Measurements from ENCODE around the gene CHP2. TPM values are rescaled to one million over a fixed set of nuclear protein-coding genes. Genes with fewer than 3 reads are reported as not detected.

CHP2 gene
- total and polyA plus RNA-seq, 12 donors: 0.01 TPM; not detected in 11

GRCh38 chr16:23771642-23772041, 16.8 kb downstream of the CHP2 start:
- H3K36me3 ChIP-seq: no peaks in the 10 kb centered on the region
- no peak overlapping the region for H3K4me3 ChIP-seq
- H3K27ac ChIP-seq: no peak overlapping the region
- peaks cover 0 to 13% (median 5%) of the 10 kb centered on the region in 7 donors for H3K27me3 ChIP-seq
- TF ChIP-seq, protein P1, sequence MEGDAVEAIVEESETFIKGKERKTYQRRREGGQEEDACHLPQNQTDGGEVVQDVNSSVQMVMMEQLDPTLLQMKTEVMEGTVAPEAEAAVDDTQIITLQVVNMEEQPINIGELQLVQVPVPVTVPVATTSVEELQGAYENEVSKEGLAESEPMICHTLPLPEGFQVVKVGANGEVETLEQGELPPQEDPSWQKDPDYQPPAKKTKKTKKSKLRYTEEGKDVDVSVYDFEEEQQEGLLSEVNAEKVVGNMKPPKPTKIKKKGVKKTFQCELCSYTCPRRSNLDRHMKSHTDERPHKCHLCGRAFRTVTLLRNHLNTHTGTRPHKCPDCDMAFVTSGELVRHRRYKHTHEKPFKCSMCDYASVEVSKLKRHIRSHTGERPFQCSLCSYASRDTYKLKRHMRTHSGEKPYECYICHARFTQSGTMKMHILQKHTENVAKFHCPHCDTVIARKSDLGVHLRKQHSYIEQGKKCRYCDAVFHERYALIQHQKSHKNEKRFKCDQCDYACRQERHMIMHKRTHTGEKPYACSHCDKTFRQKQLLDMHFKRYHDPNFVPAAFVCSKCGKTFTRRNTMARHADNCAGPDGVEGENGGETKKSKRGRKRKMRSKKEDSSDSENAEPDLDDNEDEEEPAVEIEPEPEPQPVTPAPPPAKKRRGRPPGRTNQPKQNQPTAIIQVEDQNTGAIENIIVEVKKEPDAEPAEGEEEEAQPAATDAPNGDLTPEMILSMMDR (IDR thresholded peaks at IDR 0.05): no peak
- 34 to 53% methylated on average over 2 of the region's 2 CpGs for WGBS, 2 donors
- ATAC-seq (no peak), DNase-seq (no peak)
- H3K9me3 ChIP-seq: no peaks in the 10 kb centered on the region
- no peaks in the 10 kb centered on the region for H3K4me1 ChIP-seq
- intact Hi-C loops (cut with DNase I): no loop called here

DNA sequence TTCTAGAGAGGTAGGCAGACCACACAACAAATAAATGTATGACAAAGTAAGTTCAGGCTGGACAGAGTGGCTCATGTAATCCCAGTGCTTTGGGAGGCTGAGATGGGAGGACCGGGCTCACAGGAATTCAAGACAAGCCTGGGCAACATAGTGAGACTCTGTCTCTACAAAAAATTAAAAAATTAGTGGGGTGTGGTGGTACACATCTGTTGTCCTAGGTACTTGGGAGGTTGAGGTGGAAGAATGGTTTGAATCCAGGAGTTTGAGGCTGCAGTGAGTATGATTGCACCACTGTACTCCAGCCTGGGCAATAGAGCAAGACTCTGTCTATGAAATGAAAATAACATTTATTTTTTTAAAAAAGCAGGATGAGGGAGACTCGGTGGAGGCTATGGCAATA, 18.5 kb downstream of the CHP2 start:
- ATAC-seq: no peak
- 83 to 84% methylated on average over 2 of the region's 2 CpGs for WGBS, 2 donors
- intact Hi-C loops (cut with DNase I): no loop called here

DNA sequence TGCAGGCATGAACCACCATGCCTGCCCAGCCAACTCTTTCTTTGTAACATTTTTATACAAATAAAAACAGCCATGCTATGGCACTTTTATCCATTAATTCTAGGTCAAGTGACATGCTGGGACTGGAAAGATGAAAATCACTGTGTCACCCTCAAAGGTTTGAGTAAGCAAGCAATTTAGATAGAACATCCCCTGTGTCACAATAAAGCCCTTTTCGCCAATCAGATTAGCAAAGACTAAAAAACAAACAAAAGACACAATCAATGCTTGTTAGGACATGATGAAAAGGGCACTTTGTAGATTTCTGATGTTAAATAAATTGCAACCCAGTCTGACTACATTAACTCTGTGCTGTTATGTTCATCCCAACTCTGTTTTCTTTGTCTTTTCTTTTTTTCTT, 26.4 kb downstream of the CHP2 start:
- H3K36me3 ChIP-seq: no peaks in the 10 kb centered on the region
- TF ChIP-seq, protein P1 (IDR thresholded peaks at IDR 0.05): no peak
- ATAC-seq (no peak), DNase-seq (no peak)
- intact Hi-C loops (cut with DNase I): no loop called here
- H3K27ac ChIP-seq: no peak overlapping the region
- no peaks in the 10 kb centered on the region for H3K9me3 ChIP-seq
- 76 to 92% methylated on average over 1 of the region's 1 CpG for WGBS, 2 donors
- no peaks in the 10 kb centered on the region for H3K4me1 ChIP-seq
- H3K4me3 ChIP-seq: no peak overlapping the region
- peaks cover 0 to 64% (median 21%) of the 10 kb centered on the region in 7 donors for H3K27me3 ChIP-seq

More for the DNA sequence above, 18.5 kb downstream of the CHP2 start:
- Histone ChIP-seq H3K4me3 (no peak overlapping the region), H3K27ac (no peak overlapping the region), H3K36me3 (no peaks in the 10 kb centered on the region), H3K27me3 (peaks cover 0 to 13% (median 5%) of the 10 kb centered on the region in 7 donors), H3K9me3 (no peaks in the 10 kb centered on the region), H3K4me1 (no peaks in the 10 kb centered on the region)
- TF ChIP-seq, protein P1 (IDR thresholded peaks at IDR 0.05): no peak
- no peak for DNase-seq

DNA sequence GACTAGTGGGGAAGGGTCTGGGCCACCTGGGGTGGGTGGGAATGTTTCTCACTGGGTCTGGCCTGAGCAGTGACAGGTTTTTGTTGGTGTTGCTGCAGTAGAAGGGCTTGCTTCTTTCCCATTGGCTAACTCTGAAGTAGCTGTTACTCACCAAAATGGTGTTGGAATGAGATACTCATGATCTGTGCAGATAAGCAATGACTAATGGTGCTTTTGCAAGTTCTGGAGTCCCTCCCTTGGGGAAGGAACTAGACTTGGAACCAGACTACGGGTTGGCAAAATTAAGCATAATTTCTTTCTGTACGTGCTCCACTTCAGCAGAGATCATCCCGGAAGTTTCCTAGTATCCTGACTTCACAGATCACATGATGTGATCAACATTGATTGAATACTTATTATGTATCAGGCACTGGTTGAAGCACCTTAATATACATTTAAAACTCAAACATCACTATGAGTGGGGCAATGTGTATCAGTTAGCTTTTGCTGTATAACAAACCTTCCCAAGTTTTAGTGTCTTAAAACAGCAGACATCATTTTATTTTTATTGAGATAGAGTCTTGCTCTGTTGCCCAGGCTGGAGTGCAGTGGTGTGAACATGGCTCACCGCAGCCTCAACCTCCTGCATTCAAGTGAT, 30.1 kb downstream of the CHP2 start:
- TF ChIP-seq, protein P1 (IDR thresholded peaks at IDR 0.05): no peak

More for the DNA sequence above, 30.1 kb downstream of the CHP2 start:
- Histone ChIP-seq H3K27me3 (peaks cover 0 to 69% (median 34%) of the 10 kb centered on the region in 7 donors), H3K4me1 (peaks cover 0 to 11% (median 0%) of the 10 kb centered on the region in 9 donors), H3K27ac (no peak overlapping the region), H3K9me3 (no peaks in the 10 kb centered on the region), H3K4me3 (no peak overlapping the region), H3K36me3 (no peaks in the 10 kb centered on the region)
- WGBS, 2 donors: 71 to 73% methylated on average over 4 of the region's 4 CpGs
- ATAC-seq (no peak), DNase-seq (no peak)
- intact Hi-C loops (cut with DNase I): no loop called here
